ENCODE measurements around the gene ADCY5.

Gene ADCY5

GRCh38 chr3:123310186-123310585 lies 138.7 kb downstream of the ADCY5 start:
- TF ChIP-seq EZH2 (IDR thresholded peaks at IDR 0.05; ENCODE audit: borderline replicate concordance, low read depth, low read length, severe bottlenecking): no peak
- TF ChIP-seq, protein P1, sequence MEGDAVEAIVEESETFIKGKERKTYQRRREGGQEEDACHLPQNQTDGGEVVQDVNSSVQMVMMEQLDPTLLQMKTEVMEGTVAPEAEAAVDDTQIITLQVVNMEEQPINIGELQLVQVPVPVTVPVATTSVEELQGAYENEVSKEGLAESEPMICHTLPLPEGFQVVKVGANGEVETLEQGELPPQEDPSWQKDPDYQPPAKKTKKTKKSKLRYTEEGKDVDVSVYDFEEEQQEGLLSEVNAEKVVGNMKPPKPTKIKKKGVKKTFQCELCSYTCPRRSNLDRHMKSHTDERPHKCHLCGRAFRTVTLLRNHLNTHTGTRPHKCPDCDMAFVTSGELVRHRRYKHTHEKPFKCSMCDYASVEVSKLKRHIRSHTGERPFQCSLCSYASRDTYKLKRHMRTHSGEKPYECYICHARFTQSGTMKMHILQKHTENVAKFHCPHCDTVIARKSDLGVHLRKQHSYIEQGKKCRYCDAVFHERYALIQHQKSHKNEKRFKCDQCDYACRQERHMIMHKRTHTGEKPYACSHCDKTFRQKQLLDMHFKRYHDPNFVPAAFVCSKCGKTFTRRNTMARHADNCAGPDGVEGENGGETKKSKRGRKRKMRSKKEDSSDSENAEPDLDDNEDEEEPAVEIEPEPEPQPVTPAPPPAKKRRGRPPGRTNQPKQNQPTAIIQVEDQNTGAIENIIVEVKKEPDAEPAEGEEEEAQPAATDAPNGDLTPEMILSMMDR (IDR thresholded peaks at IDR 0.05; ENCODE audit: borderline replicate concordance, extremely low read depth, low read length, poor library complexity, severe bottlenecking): no peak
- no peak overlapping the region for H3K27ac ChIP-seq (ENCODE audit: low read length)
- H4K20me1 ChIP-seq (ENCODE audit: insufficient read depth, low read length): peaks cover 6% of the 10 kb centered on the region
- no peak overlapping the region for H2AFZ ChIP-seq (ENCODE audit: low read depth, low read length)
- H3K9ac ChIP-seq (ENCODE audit: low read depth, low read length): no peak overlapping the region
- H3K4me2 ChIP-seq (ENCODE audit: insufficient read depth, low read length): no peak overlapping the region
- no peaks in the 10 kb centered on the region for H3K36me3 ChIP-seq (ENCODE audit: insufficient read depth, low read length)
- H3K4me1 ChIP-seq (ENCODE audit: insufficient read depth, low read length): no peaks in the 10 kb centered on the region
- no peaks in the 10 kb centered on the region for H3K79me2 ChIP-seq (ENCODE audit: insufficient read depth, low read length)
- no peak for DNase-seq
- H3K27me3 ChIP-seq (ENCODE audit: insufficient read depth, low read length, poor library complexity): peaks cover 19% of the 10 kb centered on the region
- H3K4me3 ChIP-seq (ENCODE audit: low read depth in 1 of 2, low read length in 2 of 2): no peak overlapping the region
- no peak for ATAC-seq (ENCODE audit: insufficient read depth, low read depth)
- H3K9me3 ChIP-seq (ENCODE audit: insufficient read depth, low read length, severe bottlenecking): no peaks in the 10 kb centered on the region

- Histone ChIP-seq H3K79me2 (ENCODE audit: insufficient read depth, low read length) (no peaks in the 10 kb centered on the region), H3K4me3 (ENCODE audit: low read depth in 1 of 2, low read length in 2 of 2) (no peak overlapping the region), H3K27ac (ENCODE audit: low read length) (no peak overlapping the region), H3K36me3 (ENCODE audit: insufficient read depth, low read length) (no peaks in the 10 kb centered on the region), H2AFZ (ENCODE audit: low read depth, low read length) (no peak overlapping the region), H3K9me3 (ENCODE audit: insufficient read depth, low read length, severe bottlenecking) (no peaks in the 10 kb centered on the region), H4K20me1 (ENCODE audit: insufficient read depth, low read length) (peaks cover 3% of the 10 kb centered on the region), H3K4me2 (ENCODE audit: insufficient read depth, low read length) (no peak overlapping the region), H3K4me1 (ENCODE audit: insufficient read depth, low read length) (no peaks in the 10 kb centered on the region), H3K9ac (ENCODE audit: low read depth, low read length) (no peak overlapping the region), H3K27me3 (ENCODE audit: insufficient read depth, low read length, poor library complexity) (peaks cover 4% of the 10 kb centered on the region)
- DNase-seq (no peak), ATAC-seq (ENCODE audit: insufficient read depth, low read depth) (no peak)
- TF ChIP-seq, protein P1 (IDR thresholded peaks at IDR 0.05; ENCODE audit: borderline replicate concordance, extremely low read depth, low read length, poor library complexity, severe bottlenecking): no peak
- TF ChIP-seq EZH2 (IDR thresholded peaks at IDR 0.05; ENCODE audit: borderline replicate concordance, low read depth, low read length, severe bottlenecking): no peak
These were observed 141.8 kb downstream of the ADCY5 start for GRCh38 chr3:123307064-123307463.

DNA sequence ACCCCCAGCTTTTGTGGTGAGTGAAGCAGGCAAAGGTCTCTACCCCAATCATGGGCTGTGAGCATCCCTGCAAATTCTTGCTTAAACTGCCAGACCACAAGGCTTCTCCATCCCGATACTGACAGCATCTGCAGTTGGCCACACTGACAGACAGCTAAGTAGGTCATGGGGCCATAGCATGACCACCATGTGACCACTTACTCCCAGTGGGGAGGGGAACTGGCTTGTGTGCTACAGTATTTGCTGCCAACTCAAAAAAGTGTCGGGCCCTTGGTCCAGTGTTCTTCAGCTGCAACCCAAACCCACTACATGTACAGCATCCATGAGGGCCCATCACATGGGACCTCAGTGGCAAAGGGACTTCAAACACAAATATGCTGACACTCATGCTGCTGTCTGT lies 143.7 kb downstream of the ADCY5 start:
- DNase-seq (no peak), ATAC-seq (ENCODE audit: insufficient read depth, low read depth) (no peak)
- Histone ChIP-seq H3K79me2 (ENCODE audit: insufficient read depth, low read length) (no peaks in the 10 kb centered on the region), H3K4me2 (ENCODE audit: insufficient read depth, low read length) (no peak overlapping the region), H3K27ac (ENCODE audit: low read length) (no peak overlapping the region), H3K27me3 (ENCODE audit: insufficient read depth, low read length, poor library complexity) (peaks cover 4% of the 10 kb centered on the region), H3K9me3 (ENCODE audit: insufficient read depth, low read length, severe bottlenecking) (no peaks in the 10 kb centered on the region), H3K9ac (ENCODE audit: low read depth, low read length) (no peak overlapping the region), H3K36me3 (ENCODE audit: insufficient read depth, low read length) (no peaks in the 10 kb centered on the region), H4K20me1 (ENCODE audit: insufficient read depth, low read length) (peaks cover 3% of the 10 kb centered on the region), H3K4me1 (ENCODE audit: insufficient read depth, low read length) (no peaks in the 10 kb centered on the region), H2AFZ (ENCODE audit: low read depth, low read length) (no peak overlapping the region), H3K4me3 (ENCODE audit: low read depth in 1 of 2, low read length in 2 of 2) (no peak overlapping the region)
- TF ChIP-seq, protein P1 (IDR thresholded peaks at IDR 0.05; ENCODE audit: borderline replicate concordance, extremely low read depth, low read length, poor library complexity, severe bottlenecking): no peak
- no peak for TF ChIP-seq EZH2 (IDR thresholded peaks at IDR 0.05; ENCODE audit: borderline replicate concordance, low read depth, low read length, severe bottlenecking)
